ENCODE results near the gene ADAMTSL1.

Gene ADAMTSL1

GRCh38 chr9:18438951-18439350 is 35.0 kb upstream of the ADAMTSL1 start:
- H2AFZ ChIP-seq (ENCODE audit: low read depth, low read length): no peak overlapping the region

GRCh38 chr9:18441261-18441660 is 32.7 kb upstream of the ADAMTSL1 start:
- no peak overlapping the region for H3K4me3 ChIP-seq (ENCODE audit: low read length)

More at GRCh38 chr9:18438951-18439350, 35.0 kb upstream of the ADAMTSL1 start:
- Histone ChIP-seq H3K4me3 (ENCODE audit: low read length) (no peak overlapping the region), H4K20me1 (ENCODE audit: insufficient read depth, low read length) (no peaks in the 10 kb centered on the region), H3K4me2 (ENCODE audit: low read length) (no peak overlapping the region), H3K9ac (ENCODE audit: low read length) (no peak overlapping the region), H3K27me3 (ENCODE audit: low read depth, low read length) (no peaks in the 10 kb centered on the region), H3K36me3 (replicated peaks; ENCODE audit: low read depth, low read length) (no peaks in the 10 kb centered on the region), H3K79me2 (ENCODE audit: low read length) (no peaks in the 10 kb centered on the region), H3K9me3 (ENCODE audit: insufficient read depth, low read length) (no peaks in the 10 kb centered on the region), H3K4me1 (ENCODE audit: low read length) (no peaks in the 10 kb centered on the region), H3K27ac (ENCODE audit: low read length) (no peak overlapping the region)
- no peak for TF ChIP-seq CTCF (IDR thresholded peaks at IDR 0.05; ENCODE audit: low read depth, low read length)

GRCh38 chr9:18442629-18443491 is 31.1 kb upstream of the ADAMTSL1 start:
- Histone ChIP-seq H3K4me2 (ENCODE audit: low read length) (no peak overlapping the region), H3K4me3 (ENCODE audit: low read length) (no peak overlapping the region)

More at GRCh38 chr9:18441261-18441660, 32.7 kb upstream of the ADAMTSL1 start:
- Histone ChIP-seq H4K20me1 (ENCODE audit: insufficient read depth, low read length) (no peaks in the 10 kb centered on the region), H3K79me2 (ENCODE audit: low read length) (no peaks in the 10 kb centered on the region), H3K27me3 (ENCODE audit: low read depth, low read length) (no peaks in the 10 kb centered on the region), H3K36me3 (replicated peaks; ENCODE audit: low read depth, low read length) (no peaks in the 10 kb centered on the region), H3K9ac (ENCODE audit: low read length) (no peak overlapping the region), H2AFZ (ENCODE audit: low read depth, low read length) (no peak overlapping the region), H3K9me3 (ENCODE audit: insufficient read depth, low read length) (no peaks in the 10 kb centered on the region), H3K4me2 (ENCODE audit: low read length) (no peak overlapping the region), H3K27ac (ENCODE audit: low read length) (no peak overlapping the region), H3K4me1 (ENCODE audit: low read length) (no peaks in the 10 kb centered on the region)
- TF ChIP-seq EZH2phosphoT487 (IDR thresholded peaks at IDR 0.05; ENCODE audit: low read depth) (no peak), CTCF (IDR thresholded peaks at IDR 0.05; ENCODE audit: low read depth, low read length) (no peak)

More at GRCh38 chr9:18442629-18443491, 31.1 kb upstream of the ADAMTSL1 start:
- Histone ChIP-seq H4K20me1 (ENCODE audit: insufficient read depth, low read length) (no peaks in the 10 kb centered on the region), H3K9ac (ENCODE audit: low read length) (no peak overlapping the region), H3K27me3 (ENCODE audit: low read depth, low read length) (no peaks in the 10 kb centered on the region; the same call in 1 of the 2 replicates), H3K9me3 (ENCODE audit: insufficient read depth, low read length) (no peaks in the 10 kb centered on the region), H3K36me3 (replicated peaks; ENCODE audit: low read depth, low read length) (no peaks in the 10 kb centered on the region), H3K4me1 (ENCODE audit: low read length) (no peaks in the 10 kb centered on the region), H3K27ac (ENCODE audit: low read length) (no peak overlapping the region), H3K79me2 (ENCODE audit: low read length) (no peaks in the 10 kb centered on the region), H2AFZ (ENCODE audit: low read depth, low read length) (no peak overlapping the region)
- TF ChIP-seq EZH2phosphoT487 (IDR thresholded peaks at IDR 0.05; ENCODE audit: low read depth) (no peak), CTCF (IDR thresholded peaks at IDR 0.05; ENCODE audit: low read depth, low read length) (peak; percentile 85)

All from OCI-LY3 (cell line).